ENCODE results near the gene SPG7.
"Not testable (repeated sequence)": the region's sequence is repeated elsewhere in the genome, so short reads cannot be mapped to it uniquely, and the experiment has no call there.

The SPG7 gene

GRCh38 chr16:89586853-89587252, 78.7 kb downstream of the SPG7 start:
- H4K20me1 ChIP-seq (ENCODE audit: insufficient read depth), result no peaks in the 10 kb centered on the region
- TF ChIP-seq CTCF (conservative IDR thresholded peaks at IDR 0.05; ENCODE audit: low read depth, low read length), result no peak

GRCh38 chr16:89587676-89588075, 79.5 kb downstream of the SPG7 start:
- H3K4me1 ChIP-seq (ENCODE audit: low read depth, poor library complexity, severe bottlenecking), result not testable (repeated sequence)

More at GRCh38 chr16:89586853-89587252, 78.7 kb downstream of the SPG7 start:
- H3K79me2 ChIP-seq (ENCODE audit: insufficient read depth, low read depth), result no peaks in the 10 kb centered on the region
- no peak overlapping the region for H3K4me3 ChIP-seq (IDR thresholded peaks at IDR 0.05; ENCODE audit: insufficient read depth, low read depth, low read length)
- no peak overlapping the region for H3K9ac ChIP-seq
- no peak overlapping the region for H3K27ac ChIP-seq
- H3K27me3 ChIP-seq (ENCODE audit: insufficient read depth, low read depth), result no peaks in the 10 kb centered on the region
- H3K4me1 ChIP-seq (ENCODE audit: low read depth, poor library complexity, severe bottlenecking), result no peaks in the 10 kb centered on the region
- no peak overlapping the region for H2AFZ ChIP-seq (ENCODE audit: low read depth)
- no peaks in the 10 kb centered on the region for H3K36me3 ChIP-seq (ENCODE audit: insufficient read depth)
- no peak overlapping the region for H3K4me2 ChIP-seq

GRCh38 chr16:89588413-89589109, 80.4 kb downstream of the SPG7 start:
- H3K27ac ChIP-seq, result no peak overlapping the region
- no peak overlapping the region for H3K4me3 ChIP-seq (IDR thresholded peaks at IDR 0.05; ENCODE audit: insufficient read depth, low read depth, low read length)
- no peaks in the 10 kb centered on the region for H3K4me1 ChIP-seq (ENCODE audit: low read depth, poor library complexity, severe bottlenecking)
- H3K4me2 ChIP-seq, result no peak overlapping the region
- H3K9ac ChIP-seq, result no peak overlapping the region
- H3K36me3 ChIP-seq (ENCODE audit: insufficient read depth), result no peaks in the 10 kb centered on the region
- no peaks in the 10 kb centered on the region for H4K20me1 ChIP-seq (ENCODE audit: insufficient read depth)
- no peaks in the 10 kb centered on the region for H3K79me2 ChIP-seq (ENCODE audit: insufficient read depth, low read depth)
- H3K27me3 ChIP-seq (ENCODE audit: insufficient read depth, low read depth), result no peaks in the 10 kb centered on the region
- no peak for TF ChIP-seq CTCF (conservative IDR thresholded peaks at IDR 0.05; ENCODE audit: low read depth, low read length)
- H2AFZ ChIP-seq (ENCODE audit: low read depth), result no peak overlapping the region

More at GRCh38 chr16:89587676-89588075, 79.5 kb downstream of the SPG7 start:
- not testable (repeated sequence) for H3K4me3 ChIP-seq (IDR thresholded peaks at IDR 0.05; ENCODE audit: insufficient read depth, low read depth, low read length); H3K4me2 ChIP-seq; H2AFZ ChIP-seq (ENCODE audit: low read depth); H3K9ac ChIP-seq; H3K79me2 ChIP-seq (ENCODE audit: insufficient read depth, low read depth); H3K36me3 ChIP-seq (ENCODE audit: insufficient read depth); H3K27me3 ChIP-seq (ENCODE audit: insufficient read depth, low read depth); H3K27ac ChIP-seq; H4K20me1 ChIP-seq (ENCODE audit: insufficient read depth)

- H3K4me3 ChIP-seq (IDR thresholded peaks at IDR 0.05; ENCODE audit: insufficient read depth, low read depth, low read length), result no peak overlapping the region
- H3K36me3 ChIP-seq (ENCODE audit: insufficient read depth), result no peaks in the 10 kb centered on the region
- H2AFZ ChIP-seq (ENCODE audit: low read depth), result no peak overlapping the region
- no peak for TF ChIP-seq CTCF (conservative IDR thresholded peaks at IDR 0.05; ENCODE audit: low read depth, low read length)
- no peaks in the 10 kb centered on the region for H4K20me1 ChIP-seq (ENCODE audit: insufficient read depth)
- no peak overlapping the region for H3K27ac ChIP-seq
- no peaks in the 10 kb centered on the region for H3K79me2 ChIP-seq (ENCODE audit: insufficient read depth, low read depth)
- no peaks in the 10 kb centered on the region for H3K27me3 ChIP-seq (ENCODE audit: insufficient read depth, low read depth)
- H3K9ac ChIP-seq, result no peak overlapping the region
- H3K4me2 ChIP-seq, result no peak overlapping the region
- no peaks in the 10 kb centered on the region for H3K4me1 ChIP-seq (ENCODE audit: low read depth, poor library complexity, severe bottlenecking)
Measured at GRCh38 chr16:89589241-89589926, 81.2 kb downstream of the SPG7 start.

- Histone ChIP-seq H2AFZ (ENCODE audit: low read depth) (no peak overlapping the region), H3K27me3 (ENCODE audit: insufficient read depth, low read depth) (no peaks in the 10 kb centered on the region), H3K79me2 (ENCODE audit: insufficient read depth, low read depth) (no peaks in the 10 kb centered on the region), H3K36me3 (ENCODE audit: insufficient read depth) (no peaks in the 10 kb centered on the region), H3K9ac (no peak overlapping the region), H3K4me3 (IDR thresholded peaks at IDR 0.05; ENCODE audit: insufficient read depth, low read depth, low read length) (no peak overlapping the region), H3K4me2 (no peak overlapping the region), H3K27ac (no peak overlapping the region), H4K20me1 (ENCODE audit: insufficient read depth) (no peaks in the 10 kb centered on the region), H3K4me1 (ENCODE audit: low read depth, poor library complexity, severe bottlenecking) (peaks cover 3% of the 10 kb centered on the region)
- TF ChIP-seq CTCF (conservative IDR thresholded peaks at IDR 0.05; ENCODE audit: low read depth, low read length), result no peak
Measured at GRCh38 chr16:89593841-89594240, 85.6 kb downstream of the SPG7 start.
